Gastrocnemius medialis (tissue), 4 donors: Measurements from ENCODE around the gene OGG1.

Source experiments
- CTCF ChIP-seq, 5 experiments: fragments of 450-650 bp in 3 of 5; fragments of 200-600 bp in 2 of 5; sonication (generic) in 2 of 5; IDR thresholded peaks in 4 of 5; conservative IDR thresholded peaks in 1 of 5; 1 replicate in 4 of 5; 2 replicates in 1 of 5; pipeline ENCODE4 v1.5.1; 2016 to 2019; ENCODE audit warnings: antibody characterized with exemption in 5 of 5, mild to moderate bottlenecking in 3 of 5, moderate library complexity in 3 of 5
- POLR2A ChIP-seq, 2 donors: fragments of 450-650 bp; IDR thresholded peaks; one replicate each; pipeline ENCODE4 v1.6.1; 2017; ENCODE audit warnings: antibody characterized with exemption in 2 of 2, mild to moderate bottlenecking in 2 of 2, moderate library complexity in 2 of 2

DNA sequence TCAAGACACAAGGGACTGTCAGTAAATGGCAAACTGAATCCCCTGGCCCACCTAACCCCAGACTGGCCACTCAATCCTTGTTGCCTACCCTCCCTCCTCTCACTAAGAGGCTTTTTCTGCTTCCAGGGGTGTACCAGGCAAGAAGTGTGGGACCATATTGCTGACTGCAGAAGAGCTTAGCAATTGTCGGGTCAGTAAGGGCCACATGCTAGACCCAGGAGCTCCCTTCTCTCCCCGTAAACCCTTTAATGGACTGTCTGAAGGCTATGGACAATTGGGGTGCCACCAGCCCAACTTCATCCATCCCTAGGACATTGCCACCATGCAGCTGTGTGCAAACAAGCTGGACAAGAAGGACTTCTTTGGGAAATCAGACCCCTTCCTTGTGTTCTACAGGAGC is 37.3 kb upstream of the OGG1 start:
- TF ChIP-seq CTCF (IDR thresholded peaks at IDR 0.05 in 4 of 5, conservative IDR thresholded peaks at IDR 0.05 in 1 of 5) (no peak), POLR2A (IDR thresholded peaks at IDR 0.05) (no peak)
